ENCODE results near the gene ELF2. TPM values are rescaled to one million over a fixed set of nuclear protein-coding genes. Genes with fewer than 3 reads are reported as not detected.

Gene ELF2
- polyA plus RNA-seq, 3 donors: 14.0 to 34.3 (median 18.9) TPM

DNA sequence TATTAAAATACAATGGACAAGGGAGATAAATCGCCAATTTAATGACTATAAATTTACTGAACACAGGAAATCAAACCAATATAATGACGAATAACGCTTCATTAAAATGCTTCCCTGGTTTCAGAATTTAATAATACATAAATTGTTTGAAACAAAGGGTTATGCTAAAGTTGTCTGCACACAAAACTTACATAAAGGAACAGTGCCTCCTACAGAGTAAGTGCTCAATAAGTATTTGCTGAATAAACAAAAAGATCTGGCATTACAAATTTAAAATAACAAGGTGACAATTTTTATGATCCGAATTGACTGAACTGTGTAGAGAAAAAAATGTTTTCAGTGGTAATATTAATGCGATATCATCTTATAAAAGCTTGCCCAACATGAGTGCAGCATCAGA is 91.9 kb downstream of the ELF2 start:
- no peak overlapping the region for H3K27ac ChIP-seq (ENCODE audit: low read depth in 1 of 2, low read length in 2 of 2)
- H3K27ac Mint-ChIP-seq: peak overlapping the region in 2 of 7 donors; percentile 48 to 96

DNA sequence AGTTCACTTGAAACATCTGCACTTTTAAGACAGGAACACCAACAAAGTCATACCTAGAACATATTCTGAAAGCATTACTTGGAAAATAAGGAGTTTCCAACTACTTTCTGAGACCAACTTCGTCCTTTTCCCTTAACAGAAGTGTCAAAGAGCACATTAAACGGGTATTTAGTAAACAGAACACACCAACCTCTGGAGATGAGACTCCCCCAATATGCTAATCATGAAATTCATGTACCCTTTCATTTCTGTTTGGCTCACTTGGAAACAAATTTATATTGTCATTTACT is 92.3 kb downstream of the ELF2 start:
- peaks cover 73% of the 10 kb centered on the region for H3K79me2 ChIP-seq (ENCODE audit: insufficient read depth, low read length)
- no CpG with 5 or more reads among the region's 2 CpGs for WGBS (ENCODE audit: insufficient coverage)
- H3K27ac Mint-ChIP-seq: peak overlapping the region; percentile 48 to 99 (median 90)

More for the DNA sequence above, 91.9 kb downstream of the ELF2 start:
- Histone ChIP-seq H3K9me3 (replicated peaks in 1 of 2; ENCODE audit: control insufficient read depth in 1 of 2, insufficient read depth in 1 of 2, low read length in 2 of 2) (no peaks in the 10 kb centered on the region), H3K79me2 (ENCODE audit: insufficient read depth, low read length) (peaks cover 73% of the 10 kb centered on the region), H3K27me3 (ENCODE audit: control insufficient read depth in 2 of 2, insufficient read depth in 2 of 2, low read length in 2 of 2) (no peaks in the 10 kb centered on the region), H3K4me2 (replicated peaks; ENCODE audit: extremely low read depth, low read length, poor library complexity, severe bottlenecking) (peak overlapping the region; percentile 92), H4K20me1 (ENCODE audit: insufficient read depth, low read length) (peaks cover 54% of the 10 kb centered on the region), H2AFZ (ENCODE audit: insufficient read depth, low read depth, low read length, poor library complexity, severe bottlenecking) (peak overlapping the region; percentile 83), H3K4me1 (ENCODE audit: control insufficient read depth in 1 of 2, insufficient read depth in 2 of 2, low read length in 2 of 2) (peaks cover 17 to 26% of the 10 kb centered on the region in 2 donors), H3K36me3 (replicated peaks in 1 of 2; ENCODE audit: control insufficient read depth in 1 of 2, insufficient read depth in 2 of 2, low read length in 2 of 2) (no peaks in the 10 kb centered on the region), H3K4me3 (replicated peaks in 1 of 3; ENCODE audit: low read depth in 2 of 3, low read length in 3 of 3) (peak overlapping the region in 1 of 3 experiments; percentile 98), H3K9ac (ENCODE audit: insufficient read depth, low read length, poor library complexity, severe bottlenecking) (no peak overlapping the region)
- no peak for DNase-seq
- TF ChIP-seq, protein P1, sequence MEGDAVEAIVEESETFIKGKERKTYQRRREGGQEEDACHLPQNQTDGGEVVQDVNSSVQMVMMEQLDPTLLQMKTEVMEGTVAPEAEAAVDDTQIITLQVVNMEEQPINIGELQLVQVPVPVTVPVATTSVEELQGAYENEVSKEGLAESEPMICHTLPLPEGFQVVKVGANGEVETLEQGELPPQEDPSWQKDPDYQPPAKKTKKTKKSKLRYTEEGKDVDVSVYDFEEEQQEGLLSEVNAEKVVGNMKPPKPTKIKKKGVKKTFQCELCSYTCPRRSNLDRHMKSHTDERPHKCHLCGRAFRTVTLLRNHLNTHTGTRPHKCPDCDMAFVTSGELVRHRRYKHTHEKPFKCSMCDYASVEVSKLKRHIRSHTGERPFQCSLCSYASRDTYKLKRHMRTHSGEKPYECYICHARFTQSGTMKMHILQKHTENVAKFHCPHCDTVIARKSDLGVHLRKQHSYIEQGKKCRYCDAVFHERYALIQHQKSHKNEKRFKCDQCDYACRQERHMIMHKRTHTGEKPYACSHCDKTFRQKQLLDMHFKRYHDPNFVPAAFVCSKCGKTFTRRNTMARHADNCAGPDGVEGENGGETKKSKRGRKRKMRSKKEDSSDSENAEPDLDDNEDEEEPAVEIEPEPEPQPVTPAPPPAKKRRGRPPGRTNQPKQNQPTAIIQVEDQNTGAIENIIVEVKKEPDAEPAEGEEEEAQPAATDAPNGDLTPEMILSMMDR (IDR thresholded peaks at IDR 0.05): peak; percentile 18
- H3K9me3 Mint-ChIP-seq: peaks cover 0 to 4% (median 0%) of the 10 kb centered on the region in 7 donors
- no CpG with 5 or more reads among the region's 5 CpGs for WGBS (ENCODE audit: insufficient coverage)
- peak overlapping the region; percentile 98 to 99 for H3K4me3 Mint-ChIP-seq
- H3K36me3 Mint-ChIP-seq: peaks cover 3% of the 10 kb centered on the region in 2 donors
- H3K27me3 Mint-ChIP-seq (ENCODE audit: low read depth in 3 of 3): peaks cover 0 to 4% (median 1%) of the 10 kb centered on the region in 3 donors
- intact Hi-C loops (cut with micrococcal nuclease): loop anchor here (10.0 kb wide), 3 partner anchors 90 to 370 kb away; partner anchors contain the start of genes ELF2 (in 1 of the 2) and RAB33B (in 1 of the 2)
- H3K4me1 Mint-ChIP-seq: peaks cover 24% of the 10 kb centered on the region

More for the DNA sequence above, 92.3 kb downstream of the ELF2 start:
- TF ChIP-seq, protein P1 (IDR thresholded peaks at IDR 0.05): no peak
- peaks cover 0 to 2% (median 1%) of the 10 kb centered on the region in 3 donors for H3K27me3 Mint-ChIP-seq (ENCODE audit: low read depth in 3 of 3)
- peaks cover 0 to 4% (median 0%) of the 10 kb centered on the region in 7 donors for H3K9me3 Mint-ChIP-seq
- peaks cover 3% of the 10 kb centered on the region in 2 donors for H3K36me3 Mint-ChIP-seq
- Histone ChIP-seq H3K9me3 (replicated peaks in 1 of 2; ENCODE audit: control insufficient read depth in 1 of 2, insufficient read depth in 1 of 2, low read length in 2 of 2) (no peaks in the 10 kb centered on the region), H3K4me3 (replicated peaks in 1 of 3; ENCODE audit: low read depth in 2 of 3, low read length in 3 of 3) (peak overlapping the region; percentile 69 to 98 (median 84)), H3K36me3 (replicated peaks in 1 of 2; ENCODE audit: control insufficient read depth in 1 of 2, insufficient read depth in 2 of 2, low read length in 2 of 2) (no peaks in the 10 kb centered on the region), H3K4me1 (ENCODE audit: control insufficient read depth in 1 of 2, insufficient read depth in 2 of 2, low read length in 2 of 2) (peaks cover 17 to 26% of the 10 kb centered on the region in 2 donors), H3K27ac (ENCODE audit: low read depth in 1 of 2, low read length in 2 of 2) (peak overlapping the region; percentile 91 to 92), H3K9ac (ENCODE audit: insufficient read depth, low read length, poor library complexity, severe bottlenecking) (peak overlapping the region; percentile 86), H4K20me1 (ENCODE audit: insufficient read depth, low read length) (peaks cover 55% of the 10 kb centered on the region), H2AFZ (ENCODE audit: insufficient read depth, low read depth, low read length, poor library complexity, severe bottlenecking) (peak overlapping the region; percentile 83), H3K4me2 (replicated peaks; ENCODE audit: extremely low read depth, low read length, poor library complexity, severe bottlenecking) (peak overlapping the region; percentile 92), H3K27me3 (ENCODE audit: control insufficient read depth in 2 of 2, insufficient read depth in 2 of 2, low read length in 2 of 2) (no peaks in the 10 kb centered on the region)
- intact Hi-C loops (cut with micrococcal nuclease): loop anchor here (5.0 to 10.0 kb wide), 5 partner anchors 62 to 370 kb away; partner anchors contain the start of genes ELF2 (in 1 of the 2), NOCT (in 1 of the 2) and RAB33B (in 1 of the 2)
- DNase-seq: no peak
- peak overlapping the region; percentile 98 to 99 for H3K4me3 Mint-ChIP-seq
- peaks cover 26% of the 10 kb centered on the region for H3K4me1 Mint-ChIP-seq
